NT2/D1 (cell line): ENCODE results near the gene TUBB1.

Source experiments
- SUZ12 ChIP-seq: IDR thresholded peaks from 2 replicates; pipeline ENCODE4 v1.6.1; 2011; ENCODE audit not compliant: insufficient read length, insufficient read depth; ENCODE audit errors: extremely low read depth
- YY1 ChIP-seq: IDR thresholded peaks from 2 replicates; pipeline ENCODE4 v1.6.1; 2011; ENCODE audit not compliant: insufficient read length, insufficient read depth
- ZNF274 ChIP-seq: IDR thresholded peaks from 2 replicates; pipeline ENCODE4 v1.6.1; 2011; ENCODE audit warnings: mild to moderate bottlenecking, low read depth, low read length

DNA sequence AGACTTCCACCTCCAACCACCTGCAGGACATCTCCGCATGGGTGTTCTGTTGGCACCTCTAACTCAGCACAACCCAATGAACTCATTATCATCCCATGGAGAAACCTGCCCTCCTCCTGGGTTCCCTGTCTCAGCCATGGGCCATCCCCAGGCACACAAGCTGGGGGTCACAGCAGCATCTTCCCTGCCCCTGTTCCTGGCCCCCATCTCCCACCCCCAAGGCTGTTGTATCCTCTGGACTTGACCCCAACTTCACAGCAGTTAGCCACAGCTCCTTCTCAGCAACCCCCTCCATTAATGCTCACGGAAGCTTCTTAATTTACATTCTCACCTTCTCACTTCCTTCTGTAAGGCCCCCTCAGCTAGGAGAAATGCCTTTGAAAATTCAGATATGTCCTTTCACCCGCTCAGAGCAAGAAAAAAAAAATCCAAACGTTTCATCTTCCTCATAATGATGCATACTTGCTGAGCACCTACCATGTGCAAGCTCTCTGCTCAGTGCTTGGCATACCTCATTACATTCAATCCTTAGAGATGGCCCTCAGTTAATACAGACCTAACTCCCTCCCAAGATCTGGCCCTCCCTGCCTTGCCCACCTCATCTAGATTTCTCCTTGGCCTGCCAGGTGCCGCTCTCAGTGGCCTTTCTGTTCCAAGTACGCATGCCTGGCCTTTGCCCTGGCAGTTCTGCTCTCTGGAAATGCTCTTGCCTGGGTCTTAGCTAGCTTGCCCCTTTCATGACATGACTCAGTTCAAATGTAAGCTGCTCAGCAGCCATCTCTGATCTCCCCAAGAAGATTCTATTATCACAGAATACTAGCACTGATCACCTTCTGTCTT lies 40.7 kb upstream of the TUBB1 start:
- TF ChIP-seq SUZ12 (no peak), ZNF274 (no peak), YY1 (no peak)
